A549 (cell line): ENCODE data around the gene RBMS3.

ENCODE experiments used
- RAD21 ChIP-seq, 2 experiments: fragments of >200 bp in 1 of 2; sonication (Bioruptor Twin) in 1 of 2; formaldehyde crosslinking in 1 of 2; IDR thresholded peaks in 1 of 2; conservative IDR thresholded peaks in 1 of 2; 2 replicates in 1 of 2; 3 replicates in 1 of 2; pipeline ENCODE4 v1.6.1; 2012 to 2018; ENCODE audit warnings: inconsistent platforms in 1 of 2
- TF ChIP-seq, protein P1 (sequence below): IDR thresholded peaks from 2 replicates; pipeline ENCODE4 v1.6.1; 2012
- TF ChIP-seq, protein P2 (sequence below): fragments of >200 bp; sonication (Bioruptor Twin); formaldehyde crosslinking; IDR thresholded peaks from 3 replicates; pipeline ENCODE4 v1.6.1; 2016
- TF ChIP-seq, protein P3 (sequence below): fragments of >200 bp; sonication (Bioruptor Twin); formaldehyde crosslinking; IDR thresholded peaks from 3 replicates; pipeline ENCODE4 v1.5.1; 2016

DNA sequence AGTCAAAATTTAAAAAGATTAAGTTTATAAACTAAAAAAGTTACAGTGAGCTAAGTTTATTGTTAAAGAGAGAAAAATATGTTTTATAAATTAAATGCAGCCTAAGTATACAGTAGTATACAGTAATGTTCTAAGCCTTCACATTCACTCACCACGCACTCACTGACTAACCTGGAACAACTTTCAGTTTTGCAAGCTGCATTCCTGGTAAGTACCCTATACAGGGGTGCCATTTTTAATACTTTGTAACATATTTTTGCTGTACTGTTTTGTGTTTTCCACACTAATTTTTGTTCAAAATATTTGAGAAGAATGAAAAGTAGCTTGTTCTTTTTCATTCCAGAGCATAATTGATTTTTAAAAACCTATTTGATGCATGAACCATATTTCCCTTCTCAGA lies 524.9 kb downstream of the RBMS3 start:
- TF ChIP-seq, protein P1, sequence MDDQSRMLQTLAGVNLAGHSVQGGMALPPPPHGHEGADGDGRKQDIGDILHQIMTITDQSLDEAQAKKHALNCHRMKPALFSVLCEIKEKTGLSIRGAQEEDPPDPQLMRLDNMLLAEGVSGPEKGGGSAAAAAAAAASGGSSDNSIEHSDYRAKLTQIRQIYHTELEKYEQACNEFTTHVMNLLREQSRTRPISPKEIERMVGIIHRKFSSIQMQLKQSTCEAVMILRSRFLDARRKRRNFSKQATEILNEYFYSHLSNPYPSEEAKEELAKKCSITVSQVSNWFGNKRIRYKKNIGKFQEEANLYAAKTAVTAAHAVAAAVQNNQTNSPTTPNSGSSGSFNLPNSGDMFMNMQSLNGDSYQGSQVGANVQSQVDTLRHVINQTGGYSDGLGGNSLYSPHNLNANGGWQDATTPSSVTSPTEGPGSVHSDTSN = no peak
- TF ChIP-seq RAD21 (conservative IDR thresholded peaks at IDR 0.05 in 1 of 2, IDR thresholded peaks at IDR 0.05 in 1 of 2) = no peak
- TF ChIP-seq, protein P2, sequence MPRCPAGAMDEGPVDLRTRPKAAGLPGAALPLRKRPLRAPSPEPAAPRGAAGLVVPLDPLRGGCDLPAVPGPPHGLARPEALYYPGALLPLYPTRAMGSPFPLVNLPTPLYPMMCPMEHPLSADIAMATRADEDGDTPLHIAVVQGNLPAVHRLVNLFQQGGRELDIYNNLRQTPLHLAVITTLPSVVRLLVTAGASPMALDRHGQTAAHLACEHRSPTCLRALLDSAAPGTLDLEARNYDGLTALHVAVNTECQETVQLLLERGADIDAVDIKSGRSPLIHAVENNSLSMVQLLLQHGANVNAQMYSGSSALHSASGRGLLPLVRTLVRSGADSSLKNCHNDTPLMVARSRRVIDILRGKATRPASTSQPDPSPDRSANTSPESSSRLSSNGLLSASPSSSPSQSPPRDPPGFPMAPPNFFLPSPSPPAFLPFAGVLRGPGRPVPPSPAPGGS = no peak
- TF ChIP-seq, protein P3, sequence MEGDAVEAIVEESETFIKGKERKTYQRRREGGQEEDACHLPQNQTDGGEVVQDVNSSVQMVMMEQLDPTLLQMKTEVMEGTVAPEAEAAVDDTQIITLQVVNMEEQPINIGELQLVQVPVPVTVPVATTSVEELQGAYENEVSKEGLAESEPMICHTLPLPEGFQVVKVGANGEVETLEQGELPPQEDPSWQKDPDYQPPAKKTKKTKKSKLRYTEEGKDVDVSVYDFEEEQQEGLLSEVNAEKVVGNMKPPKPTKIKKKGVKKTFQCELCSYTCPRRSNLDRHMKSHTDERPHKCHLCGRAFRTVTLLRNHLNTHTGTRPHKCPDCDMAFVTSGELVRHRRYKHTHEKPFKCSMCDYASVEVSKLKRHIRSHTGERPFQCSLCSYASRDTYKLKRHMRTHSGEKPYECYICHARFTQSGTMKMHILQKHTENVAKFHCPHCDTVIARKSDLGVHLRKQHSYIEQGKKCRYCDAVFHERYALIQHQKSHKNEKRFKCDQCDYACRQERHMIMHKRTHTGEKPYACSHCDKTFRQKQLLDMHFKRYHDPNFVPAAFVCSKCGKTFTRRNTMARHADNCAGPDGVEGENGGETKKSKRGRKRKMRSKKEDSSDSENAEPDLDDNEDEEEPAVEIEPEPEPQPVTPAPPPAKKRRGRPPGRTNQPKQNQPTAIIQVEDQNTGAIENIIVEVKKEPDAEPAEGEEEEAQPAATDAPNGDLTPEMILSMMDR = no peak
